HUES64 (cell line): ENCODE measurements around the gene ERBB2.
"Not testable (repeated sequence)": the region's sequence is repeated elsewhere in the genome, so short reads cannot be mapped to it uniquely, and the experiment has no call there.

Experiments
- H3K27ac ChIP-seq: 2 replicates; pipeline ENCODE4 v1.7.0; 2013; ENCODE audit warnings: low read depth, low read length, inconsistent platforms
- H3K27me3 ChIP-seq: 2 replicates; pipeline ENCODE4 v1.6.1; 2013; ENCODE audit warnings: mild to moderate bottlenecking, low read length; ENCODE audit not compliant: insufficient read depth
- H3K36me3 ChIP-seq: 2 replicates; pipeline ENCODE4 v1.6.1; 2013; ENCODE audit warnings: mild to moderate bottlenecking, low read length; ENCODE audit not compliant: insufficient read depth
- H3K4me1 ChIP-seq: 2 replicates; pipeline ENCODE4 v1.6.1; 2013; ENCODE audit warnings: mild to moderate bottlenecking, low read length, moderate library complexity; ENCODE audit not compliant: insufficient read depth
- H3K4me3 ChIP-seq: 2 replicates; pipeline ENCODE4 v1.5.1; 2013; ENCODE audit warnings: mild to moderate bottlenecking, low read length, moderate library complexity
- H3K9ac ChIP-seq: 2 replicates; pipeline ENCODE4 v1.6.1; 2013; ENCODE audit warnings: mild to moderate bottlenecking, low read depth, low read length
- H3K9me3 ChIP-seq: 2 replicates; pipeline ENCODE4 v1.6.1; 2013; ENCODE audit warnings: low read depth, low read length; ENCODE audit not compliant: insufficient read depth
- WGBS: fragments of 150-250, 120-280 bp; methylation state at CpG from one replicate; pipeline ENCODE4 v1.1.7; 2013; ENCODE audit warnings: missing lambda C conversion rate; 5-methylcytosine and 5-hydroxymethylcytosine counted together

The ERBB2 gene

GRCh38 chr17:39744075-39744835 is 44.4 kb downstream of the ERBB2 start:
- Histone ChIP-seq H3K36me3 (peaks cover 52% of the 10 kb centered on the region), H3K27me3 (no peaks in the 10 kb centered on the region), H3K9ac (no peak overlapping the region), H3K9me3 (no peaks in the 10 kb centered on the region), H3K4me3 (no peak overlapping the region), H3K4me1 (peaks cover 16% of the 10 kb centered on the region), H3K27ac (no peak overlapping the region)
- 94% methylated on average over 16 of the region's 16 CpGs for WGBS

DNA sequence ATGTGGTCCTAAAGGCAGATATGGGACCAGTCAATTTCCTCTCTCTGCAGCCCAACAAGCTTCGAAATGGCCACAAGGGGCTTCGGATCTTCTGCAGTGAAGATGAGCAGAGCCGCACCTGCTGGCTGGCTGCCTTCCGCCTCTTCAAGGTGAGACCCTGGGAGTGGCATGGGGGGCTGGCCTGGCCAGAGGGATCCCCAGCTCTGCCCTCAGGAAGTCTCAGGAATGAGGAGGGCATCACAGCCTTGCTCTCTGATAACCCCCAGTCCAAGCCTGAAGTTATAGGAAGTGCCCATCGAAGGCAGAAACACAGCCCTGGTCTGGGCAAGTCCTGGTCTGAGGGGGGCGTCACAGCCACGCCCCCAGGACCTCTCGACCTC is 45.0 kb downstream of the ERBB2 start:
- H3K9me3 ChIP-seq, result no peaks in the 10 kb centered on the region
- WGBS, result 92% methylated on average over 8 of the region's 8 CpGs
- no peak overlapping the region for H3K27ac ChIP-seq
- no peak overlapping the region for H3K4me3 ChIP-seq
- H3K27me3 ChIP-seq, result no peaks in the 10 kb centered on the region
- peaks cover 16% of the 10 kb centered on the region for H3K4me1 ChIP-seq
- peaks cover 52% of the 10 kb centered on the region for H3K36me3 ChIP-seq
- H3K9ac ChIP-seq, result no peak overlapping the region

GRCh38 chr17:39745335-39746144 is 45.7 kb downstream of the ERBB2 start:
- Histone ChIP-seq H3K27ac (no peak overlapping the region), H3K4me1 (peaks cover 15% of the 10 kb centered on the region), H3K36me3 (peaks cover 52% of the 10 kb centered on the region), H3K9ac (no peak overlapping the region), H3K4me3 (no peak overlapping the region), H3K9me3 (no peaks in the 10 kb centered on the region), H3K27me3 (no peaks in the 10 kb centered on the region)
- 95% methylated on average over 23 of the region's 23 CpGs for WGBS

DNA sequence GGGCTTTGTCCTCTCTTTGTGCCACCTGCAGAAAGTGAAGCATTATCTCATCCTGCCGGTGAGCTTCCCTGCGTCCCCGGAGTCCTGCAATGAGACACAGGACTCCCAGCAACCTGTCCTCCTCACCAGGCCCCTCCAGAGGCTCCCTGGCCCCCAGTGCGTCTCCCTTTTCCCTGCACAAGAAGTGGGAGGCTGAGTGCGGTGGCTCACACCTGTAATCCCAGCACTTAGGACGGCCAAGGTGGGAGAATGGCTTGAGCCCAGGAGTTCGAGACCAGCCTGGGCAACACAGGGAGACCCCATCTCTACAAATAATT is 46.2 kb downstream of the ERBB2 start:
- H3K9ac ChIP-seq, result no peak overlapping the region
- no peaks in the 10 kb centered on the region for H3K27me3 ChIP-seq
- 94% methylated on average over 7 of the region's 7 CpGs for whole genome bisulfite sequencing
- no peak overlapping the region for H3K4me3 ChIP-seq
- no peak overlapping the region for H3K27ac ChIP-seq
- H3K9me3 ChIP-seq, result no peaks in the 10 kb centered on the region
- H3K4me1 ChIP-seq, result peaks cover 10% of the 10 kb centered on the region
- peaks cover 52% of the 10 kb centered on the region for H3K36me3 ChIP-seq

DNA sequence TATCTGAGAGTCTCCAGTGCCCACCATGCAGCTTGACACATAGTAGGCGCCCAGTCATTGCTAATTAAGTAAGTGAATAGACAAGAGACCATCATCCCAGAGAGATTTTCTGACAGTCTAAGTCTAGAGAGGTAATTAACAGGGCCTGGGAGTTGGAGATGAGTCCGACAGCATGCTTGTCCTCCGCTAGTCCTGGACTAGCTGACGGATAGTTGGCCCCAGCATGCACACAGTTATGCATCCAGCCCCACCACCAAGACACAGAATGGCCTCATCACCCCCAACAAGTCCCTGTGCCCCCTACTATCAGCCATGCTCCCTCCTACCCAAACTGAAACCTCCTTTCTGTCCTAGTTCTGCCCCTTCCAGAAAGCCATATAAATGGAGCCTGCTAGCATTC is 47.9 kb downstream of the ERBB2 start:
- H3K4me3 ChIP-seq, result no peak overlapping the region
- no peak overlapping the region for H3K9ac ChIP-seq
- H3K27me3 ChIP-seq, result no peaks in the 10 kb centered on the region
- no peaks in the 10 kb centered on the region for H3K9me3 ChIP-seq
- 95% methylated on average over 4 of the region's 4 CpGs for WGBS
- H3K36me3 ChIP-seq, result peaks cover 43% of the 10 kb centered on the region
- H3K4me1 ChIP-seq, result peaks cover 6% of the 10 kb centered on the region; the same call in 1 of the 2 replicates
- no peak overlapping the region for H3K27ac ChIP-seq

DNA sequence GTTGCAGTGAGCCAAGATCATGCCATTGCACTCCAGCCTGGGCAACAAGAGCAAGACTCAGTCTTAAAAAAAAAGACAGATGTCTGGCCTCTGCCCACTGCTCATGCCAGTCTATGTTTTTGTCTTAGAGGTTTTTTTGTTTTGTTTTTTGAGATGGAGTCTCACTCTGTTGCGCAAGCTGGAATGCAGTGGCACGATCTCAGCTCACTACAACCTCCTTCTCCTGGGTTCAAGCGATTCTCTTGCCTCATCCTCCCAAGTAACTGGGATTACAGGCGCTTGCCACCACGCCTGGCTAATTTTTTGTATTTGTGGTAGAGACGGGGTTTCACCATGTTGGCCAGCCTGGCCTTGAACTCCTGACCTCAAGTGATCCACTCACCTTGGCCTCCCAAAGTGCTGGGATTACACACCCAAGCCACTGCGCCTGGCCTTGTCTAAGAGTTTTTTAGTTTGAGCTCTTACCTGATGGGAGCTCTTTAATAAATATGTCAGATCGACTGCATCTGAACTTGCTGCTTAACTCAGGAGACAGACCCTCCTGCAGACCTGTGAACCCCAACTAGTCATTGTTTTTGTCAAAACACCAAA is 48.7 kb downstream of the ERBB2 start:
- H3K27ac ChIP-seq, H3K4me3 ChIP-seq, H3K4me1 ChIP-seq, H3K9me3 ChIP-seq, H3K9ac ChIP-seq, H3K27me3 ChIP-seq: not testable (repeated sequence)
- 97% methylated on average over 8 of the region's 8 CpGs for WGBS
- peaks cover 35% of the 10 kb centered on the region for H3K36me3 ChIP-seq

DNA sequence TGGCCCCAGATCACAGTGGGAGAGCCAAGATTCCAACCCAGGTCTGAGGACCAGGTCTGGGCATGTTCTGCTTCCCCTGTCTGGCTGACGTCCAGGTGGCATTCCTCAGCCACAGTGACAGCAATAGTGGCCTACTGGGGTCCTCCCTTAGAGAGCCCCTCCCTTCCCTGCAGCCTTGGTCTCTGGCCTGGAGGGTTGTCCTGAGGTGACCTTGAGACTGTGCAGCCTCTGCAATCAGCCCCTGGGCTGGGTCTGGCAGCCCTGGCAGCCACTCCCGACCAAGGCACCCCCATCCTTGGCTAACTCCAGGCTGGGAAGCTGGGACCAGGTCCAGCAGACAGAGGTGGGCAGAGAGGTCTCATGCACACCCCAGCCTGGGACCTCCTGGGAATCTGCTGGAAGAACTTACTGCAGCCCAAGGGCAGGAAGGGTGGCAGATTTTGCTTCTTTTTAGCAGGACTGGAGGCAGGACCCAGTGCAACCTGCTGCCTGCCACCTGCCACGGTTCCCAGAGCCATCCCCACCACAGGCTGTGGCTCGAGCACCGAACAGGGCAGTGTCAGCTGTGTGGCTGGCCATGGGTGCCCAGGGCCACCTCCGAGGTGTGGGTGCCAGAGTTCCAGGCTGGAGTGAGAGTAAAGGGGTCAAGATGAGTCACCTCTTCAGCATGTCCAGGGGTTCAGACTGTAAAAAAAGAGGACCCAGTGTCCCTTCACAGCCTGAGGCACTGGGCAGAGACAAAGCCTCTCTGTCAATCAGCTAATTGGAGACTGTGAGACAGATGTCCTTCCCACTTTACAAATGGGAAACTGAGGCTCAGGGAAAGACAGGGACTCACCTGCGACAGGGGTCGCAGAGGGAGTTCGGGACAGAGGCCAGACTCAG is 50.5 kb downstream of the ERBB2 start:
- 81% methylated on average over 9 of the region's 9 CpGs for WGBS
- no peak overlapping the region for H3K4me3 ChIP-seq

DNA sequence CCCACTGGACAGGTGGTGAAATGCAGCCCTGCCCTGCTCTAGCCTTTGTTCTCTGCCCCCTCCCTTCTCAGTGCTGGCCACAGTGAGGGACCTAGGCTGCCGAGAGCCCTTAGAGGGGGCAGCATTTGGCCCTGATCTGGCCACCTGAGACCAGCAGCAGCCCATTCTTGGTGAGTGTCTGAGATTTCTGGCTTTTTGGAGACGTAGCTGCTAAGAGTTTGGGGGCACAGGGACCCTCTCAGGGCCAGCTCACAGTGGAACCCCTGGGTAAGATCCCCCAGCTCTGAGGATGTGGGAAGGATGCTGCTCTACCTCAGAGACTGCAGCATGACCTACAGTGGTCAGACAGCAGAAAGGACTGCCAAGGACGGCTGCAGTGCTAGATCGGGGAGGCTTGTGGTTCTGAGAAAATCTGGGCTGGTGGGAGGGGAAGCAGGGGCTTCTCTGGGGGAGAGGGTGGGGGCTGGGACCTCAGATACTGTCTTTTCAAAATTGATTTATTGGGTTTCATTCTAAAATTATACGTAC is 51.2 kb downstream of the ERBB2 start:
- no peak overlapping the region for H3K4me3 ChIP-seq
- H3K27ac ChIP-seq, result no peak overlapping the region
- peaks cover 11% of the 10 kb centered on the region for H3K27me3 ChIP-seq
- H3K4me1 ChIP-seq, result peaks cover 13% of the 10 kb centered on the region
- H3K9ac ChIP-seq, result no peak overlapping the region
- no peaks in the 10 kb centered on the region for H3K9me3 ChIP-seq
- peaks cover 10% of the 10 kb centered on the region for H3K36me3 ChIP-seq
- WGBS, result 84% methylated on average over 5 of the region's 5 CpGs

More for the DNA sequence above, 50.5 kb downstream of the ERBB2 start:
- Histone ChIP-seq H3K9me3 (no peaks in the 10 kb centered on the region), H3K4me1 (peaks cover 8% of the 10 kb centered on the region), H3K27ac (no peak overlapping the region), H3K27me3 (peaks cover 9% of the 10 kb centered on the region), H3K9ac (no peak overlapping the region), H3K36me3 (peaks cover 17% of the 10 kb centered on the region)

DNA sequence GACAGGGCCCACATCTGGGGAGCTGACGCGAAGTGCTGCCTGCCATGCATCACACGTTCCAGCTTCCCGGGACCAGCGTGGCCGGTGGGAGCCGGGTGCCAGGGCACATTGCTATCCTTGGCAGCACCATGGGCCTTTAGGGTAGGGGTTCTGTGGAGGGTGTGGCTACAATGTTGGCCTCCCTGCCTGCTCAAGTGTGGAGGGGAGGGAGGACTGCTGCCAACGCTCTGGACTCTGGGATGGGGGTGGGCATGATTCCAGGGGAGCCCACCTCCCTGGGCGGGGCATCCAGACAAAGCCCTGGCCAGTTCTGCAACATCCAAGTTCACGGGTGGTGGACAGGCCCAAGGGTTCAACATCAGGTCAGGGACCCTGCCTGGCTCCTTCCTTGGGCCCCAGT is 51.8 kb downstream of the ERBB2 start:
- WGBS, result 87% methylated on average over 10 of the region's 10 CpGs
- Histone ChIP-seq H3K9me3 (no peaks in the 10 kb centered on the region), H3K4me3 (no peak overlapping the region)

DNA sequence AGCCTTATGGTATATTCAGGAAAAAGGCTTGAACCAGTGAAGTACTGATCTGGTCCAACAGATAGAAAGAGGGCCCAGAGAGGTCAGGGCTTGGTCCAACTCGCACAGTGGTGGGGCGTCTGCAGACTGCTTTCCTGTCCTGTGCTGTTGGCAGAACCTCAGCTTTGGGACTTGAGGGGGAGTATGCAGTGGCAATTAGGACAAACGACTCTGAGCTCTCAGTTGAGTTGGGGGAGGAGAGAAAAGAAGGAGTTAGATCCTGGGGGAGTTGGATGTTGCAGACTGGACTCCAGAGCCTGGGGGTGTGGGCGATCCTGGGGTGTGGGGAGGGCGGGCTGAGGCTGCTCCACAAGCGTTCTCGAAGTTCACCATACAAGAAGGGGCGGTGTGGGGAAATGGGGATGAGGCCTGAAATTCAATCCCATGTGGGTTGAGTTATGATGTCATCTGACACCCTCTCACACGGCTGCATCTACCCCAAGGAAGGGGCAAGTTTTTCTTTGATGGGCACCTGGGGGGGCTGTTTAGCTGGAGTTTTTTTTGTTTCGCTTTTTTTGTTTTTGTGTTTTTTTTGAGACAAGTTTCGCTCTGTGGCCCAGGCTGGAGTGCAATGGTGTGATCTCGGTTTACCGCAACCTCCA is 52.5 kb downstream of the ERBB2 start:
- H3K4me3 ChIP-seq, result no peak overlapping the region
- H3K9me3 ChIP-seq, result no peaks in the 10 kb centered on the region
- WGBS, result 68% methylated on average over 13 of the region's 13 CpGs
- H3K27me3 ChIP-seq, result peaks cover 20% of the 10 kb centered on the region
- H3K4me1 ChIP-seq, result peaks cover 13% of the 10 kb centered on the region
- H3K27ac ChIP-seq, result no peak overlapping the region
- peaks cover under 1% of the 10 kb centered on the region; the same call in 1 of the 2 replicates for H3K36me3 ChIP-seq
- H3K9ac ChIP-seq, result no peak overlapping the region

More for the DNA sequence above, 51.8 kb downstream of the ERBB2 start:
- Histone ChIP-seq H3K27ac (no peak overlapping the region), H3K36me3 (peaks cover 5% of the 10 kb centered on the region; the same call in 1 of the 2 replicates), H3K27me3 (peaks cover 12% of the 10 kb centered on the region), H3K4me1 (peaks cover 13% of the 10 kb centered on the region), H3K9ac (no peak overlapping the region)
